ENCODE data around the gene XAGE2. TPM values are rescaled to one million over a fixed set of nuclear protein-coding genes. Genes with fewer than 3 reads are reported as not detected.
"Not testable (repeated sequence)": the region's sequence is repeated elsewhere in the genome, so short reads cannot be mapped to it uniquely, and the experiment has no call there.

The XAGE2 gene, protein sequence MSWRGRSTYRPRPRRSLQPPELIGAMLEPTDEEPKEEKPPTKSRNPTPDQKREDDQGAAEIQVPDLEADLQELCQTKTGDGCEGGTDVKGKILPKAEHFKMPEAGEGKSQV
- total RNA-seq (2014; rRNA removed; shearing (Covaris generic)), result not detected in 2 replicates

GRCh38 chrX:52368368-52369055 is at the start of gene XAGE2:
Gene XAGE2, plus strand, starts transcription at chrX:52369021. Its CDS starts 994 bp downstream, at chrX:52370015.
- DNase-seq (ENCODE audit: low read depth), result no peak

DNA sequence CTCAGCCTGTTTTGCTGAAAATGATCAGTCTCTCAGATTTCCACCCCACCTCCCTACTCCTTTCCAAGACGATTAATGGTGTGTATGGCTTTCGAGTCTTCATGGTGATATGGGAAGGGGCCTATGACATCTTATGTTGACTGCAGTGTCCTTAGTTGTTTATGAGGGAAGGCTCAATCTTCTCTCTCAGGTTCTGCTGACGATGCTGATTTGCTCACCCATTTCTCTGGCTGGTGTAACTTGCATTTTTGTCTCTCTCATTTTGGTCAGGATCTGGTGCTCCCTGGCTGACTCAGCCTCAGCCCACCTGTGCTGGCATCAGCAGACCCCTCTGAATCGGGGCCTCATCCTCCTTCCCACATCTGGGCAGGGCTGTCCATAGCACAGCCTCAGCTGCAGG is 31.4 kb upstream of the XAGE2 start:
- no peak for DNase-seq (ENCODE audit: low read depth)

DNA sequence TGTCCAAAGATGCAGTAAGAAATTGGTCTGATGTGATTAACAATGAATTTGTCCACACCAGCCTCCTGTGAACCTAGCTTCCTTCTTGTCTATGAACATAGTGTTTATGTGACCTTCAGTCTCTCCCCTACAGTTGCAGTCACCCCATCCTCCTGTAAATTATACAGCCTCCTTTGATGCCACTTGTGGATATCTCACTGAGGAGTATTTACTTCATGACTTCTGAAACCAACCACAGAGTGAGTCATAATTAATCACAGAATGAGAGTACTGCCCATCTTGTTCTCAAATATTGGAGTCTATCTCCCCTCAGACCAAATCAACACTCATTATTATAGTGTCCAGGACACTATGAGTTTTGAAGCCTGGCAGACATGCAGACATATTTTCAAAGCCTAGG is 27.3 kb upstream of the XAGE2 start:
- peak; percentile 56 for DNase-seq (ENCODE audit: low read depth)

GRCh38 chrX:52343131-52343530 is 25.7 kb upstream of the XAGE2 start:
- DNase-seq (ENCODE audit: low read depth), result not testable (repeated sequence)

GRCh38 chrX:52345402-52345801 is 23.4 kb upstream of the XAGE2 start:
- peak; percentile 29 for DNase-seq (ENCODE audit: low read depth)

DNA sequence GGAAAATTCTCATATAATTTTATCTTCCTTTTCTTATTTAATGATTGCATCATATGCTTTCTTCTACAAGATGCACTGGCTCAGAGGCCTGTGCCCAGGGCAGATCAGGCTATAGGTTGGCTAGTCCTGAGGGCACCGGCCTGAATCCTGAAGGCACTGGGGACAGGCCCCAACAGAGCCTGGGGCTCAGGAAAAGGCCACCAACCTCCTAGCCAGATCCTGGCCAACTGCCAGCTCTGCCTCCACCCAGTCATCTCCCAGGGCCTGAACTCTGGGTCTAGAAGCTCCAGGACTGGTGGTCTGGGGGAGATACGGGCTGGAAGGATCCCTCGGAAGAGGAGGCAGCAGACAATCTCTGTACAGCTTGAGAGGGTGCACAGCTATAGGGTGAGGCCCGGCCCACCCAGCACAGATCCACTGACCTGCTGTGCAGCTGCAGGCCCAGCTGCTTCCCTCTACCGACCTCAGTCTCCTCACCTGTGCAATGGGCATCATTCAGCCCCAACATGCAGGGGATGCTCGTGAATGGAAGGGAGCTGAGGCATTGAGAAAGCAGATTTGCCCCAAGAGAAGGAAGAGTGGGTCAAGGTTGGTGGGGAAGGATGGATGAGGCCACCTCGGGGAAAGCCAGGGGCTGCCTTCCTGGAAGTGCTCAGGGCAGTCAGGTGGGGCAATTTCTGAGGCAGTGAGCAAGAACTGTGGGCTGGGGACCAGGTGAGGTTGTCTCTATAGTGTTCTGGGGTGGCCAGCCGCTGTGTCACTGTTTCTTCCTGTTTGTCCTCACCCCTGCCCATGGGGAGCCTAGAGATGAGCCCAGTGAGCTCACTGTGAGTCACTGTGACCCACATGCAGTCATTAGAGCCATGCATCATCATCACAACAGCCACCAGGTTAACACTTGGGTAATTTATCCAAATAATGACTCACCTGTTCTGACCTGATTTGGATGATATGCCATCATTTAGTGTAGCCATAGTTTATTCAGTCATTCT is 22.4 kb upstream of the XAGE2 start:
- peak; percentile 52 for DNase-seq (ENCODE audit: low read depth)

DNA sequence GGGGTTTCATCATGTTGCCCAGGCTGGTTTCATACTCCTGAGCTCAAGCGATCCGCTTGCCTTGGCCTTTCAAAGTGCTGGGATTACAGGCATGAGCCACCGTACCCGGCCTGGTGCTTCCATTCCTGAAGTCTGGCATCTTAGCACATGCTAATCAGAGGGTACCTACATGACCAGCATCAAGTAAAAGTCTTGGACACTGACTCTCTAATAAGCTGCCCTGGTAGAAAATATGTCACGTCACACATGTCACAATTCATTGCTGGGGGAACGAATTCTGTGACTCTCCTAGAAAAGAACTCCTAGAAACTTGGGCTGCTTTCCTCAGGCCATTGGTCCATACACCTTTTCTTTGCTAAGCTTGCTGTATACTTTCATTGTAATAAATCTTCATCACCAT is 19.1 kb upstream of the XAGE2 start:
- DNase-seq (ENCODE audit: low read depth), result no peak

DNA sequence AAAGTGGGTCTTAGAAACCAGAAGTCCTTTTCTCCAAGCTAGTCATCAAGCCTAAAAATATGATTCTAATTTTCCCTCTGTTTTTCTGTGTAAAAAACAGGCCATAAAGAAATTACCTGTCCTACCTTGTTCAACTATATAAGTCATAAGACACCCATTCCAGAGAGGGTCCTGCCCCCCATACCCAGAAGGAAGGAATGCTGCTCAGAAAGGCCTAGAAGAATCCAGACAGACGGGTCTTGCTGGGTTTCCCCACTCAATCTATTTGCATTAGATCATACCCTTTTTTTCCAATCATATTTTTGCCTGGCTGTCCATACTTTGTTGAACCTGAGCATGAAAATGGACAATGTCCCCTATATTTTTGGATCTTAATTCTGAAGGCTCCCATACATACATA is 16.3 kb upstream of the XAGE2 start:
- DNase-seq (ENCODE audit: low read depth), result no peak

DNA sequence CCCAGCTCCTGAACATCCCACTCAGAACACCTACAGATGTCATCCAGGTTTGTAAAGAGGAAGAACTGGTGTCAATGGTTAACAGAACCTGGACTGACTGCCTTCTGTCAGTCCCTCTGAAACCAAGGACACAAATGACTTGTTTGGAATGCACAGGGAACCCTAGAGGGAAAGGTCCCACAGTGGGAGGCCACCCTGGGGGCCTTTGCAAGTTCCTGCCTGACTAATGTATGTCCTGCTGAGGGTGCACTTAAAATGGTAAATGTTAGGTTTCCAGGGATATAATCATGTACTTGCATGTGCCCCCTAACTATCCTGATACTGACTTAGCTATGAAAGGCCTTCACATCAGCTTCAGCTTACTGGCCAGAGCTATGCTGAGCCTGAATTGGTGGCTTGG is 15.0 kb upstream of the XAGE2 start:
- no peak for DNase-seq (ENCODE audit: low read depth)

GRCh38 chrX:52355108-52355507 is 13.7 kb upstream of the XAGE2 start:
- DNase-seq (ENCODE audit: low read depth), result no peak

DNA sequence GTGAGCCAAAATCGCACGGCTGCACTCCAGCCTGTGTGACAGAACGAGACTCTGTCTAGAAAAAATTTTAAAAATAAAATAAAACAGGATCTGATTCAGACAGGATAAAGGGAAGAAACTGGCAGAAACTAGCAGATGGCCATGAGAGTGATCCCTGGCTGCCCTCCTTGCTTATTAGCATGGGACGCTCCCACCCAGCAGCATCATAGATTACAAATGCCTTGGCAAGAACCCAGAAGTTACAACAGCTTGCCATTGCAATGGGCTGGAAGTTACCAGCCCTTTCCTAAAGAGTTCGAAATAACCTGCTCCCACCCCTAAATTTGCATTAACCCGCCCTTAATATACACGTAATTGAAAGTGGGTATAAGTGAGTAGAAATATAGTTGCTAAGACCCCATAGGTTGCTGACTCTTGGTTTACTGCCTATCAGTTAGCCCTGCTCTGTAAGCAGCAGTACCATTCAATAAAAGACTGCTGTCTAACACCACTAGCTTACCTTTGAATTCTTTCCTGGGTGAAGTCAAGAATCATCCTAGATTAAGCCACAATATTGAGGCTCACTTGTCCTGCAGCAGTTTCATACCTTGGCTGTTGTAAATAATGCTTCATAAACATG is 9.1 kb upstream of the XAGE2 start:
- DNase-seq (ENCODE audit: low read depth), result peak; percentile 28

DNA sequence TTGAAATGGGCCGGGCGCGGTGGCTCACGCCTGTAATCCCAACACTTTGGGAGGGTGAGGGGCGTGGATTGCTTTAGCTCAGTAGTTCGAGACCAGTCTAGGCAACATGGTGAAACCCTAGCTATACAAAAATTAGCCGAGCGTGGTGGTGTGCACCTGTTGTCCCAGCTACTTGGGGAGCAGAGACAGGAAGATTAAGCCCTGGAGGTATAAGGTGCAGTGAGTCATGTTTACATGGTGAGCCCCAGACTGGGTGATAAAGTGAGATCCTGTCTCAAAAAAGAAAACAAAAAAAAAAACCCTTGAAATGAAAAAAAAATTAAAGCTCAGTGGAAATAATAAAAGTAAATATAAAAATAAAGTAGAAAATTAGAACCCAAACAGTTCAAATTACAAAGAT is 6.9 kb upstream of the XAGE2 start:
- no peak for DNase-seq (ENCODE audit: low read depth)

GRCh38 chrX:52363247-52363883 is 5.5 kb upstream of the XAGE2 start:
- peak; percentile 17 for DNase-seq (ENCODE audit: low read depth)

DNA sequence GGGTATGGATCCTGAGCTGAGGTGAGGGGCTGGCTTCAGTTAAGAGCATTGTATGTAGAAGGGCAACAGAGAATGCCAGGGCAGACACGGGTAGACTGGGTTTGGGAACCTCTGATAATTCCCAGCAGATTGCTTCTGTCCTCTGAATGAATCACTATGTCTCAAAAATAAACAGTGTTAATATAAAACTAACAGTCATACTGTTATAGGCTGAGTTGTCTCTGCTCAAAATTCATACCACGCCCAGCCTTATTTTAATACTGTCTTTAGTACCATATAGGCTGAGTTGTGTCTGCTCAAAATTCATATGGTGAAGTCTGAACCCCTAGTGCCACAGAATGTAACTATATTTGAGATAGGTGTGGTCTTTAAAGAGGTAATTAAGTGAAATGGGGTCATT is 10.0 kb downstream of the XAGE2 start:
- no peak for DNase-seq (ENCODE audit: low read depth)

GRCh38 chrX:52380993-52381392 is 12.2 kb downstream of the XAGE2 start:
- no peak for DNase-seq (ENCODE audit: low read depth)

- DNase-seq (ENCODE audit: low read depth), result no peak
Observed at GRCh38 chrX:52410439-52411394, 41.9 kb downstream of the XAGE2 start.

- DNase-seq (ENCODE audit: low read depth), result no peak
Observed at GRCh38 chrX:52415304-52415703, 46.5 kb downstream of the XAGE2 start.

GRCh38 chrX:52416816-52417215 is 48.0 kb downstream of the XAGE2 start:
- DNase-seq (ENCODE audit: low read depth), result no peak

- no peak for DNase-seq (ENCODE audit: low read depth)
Observed at GRCh38 chrX:52420824-52421443, 52.1 kb downstream of the XAGE2 start.

GRCh38 chrX:52422884-52423283 is 54.1 kb downstream of the XAGE2 start:
- DNase-seq (ENCODE audit: low read depth), result peak; percentile 9

Measured in RPMI7951 (cell line).